Vagina (tissue), 2 donors: ENCODE data around the gene HES7. TPM values are rescaled to one million over a fixed set of nuclear protein-coding genes. Genes with fewer than 3 reads are reported as not detected.
"Not testable (repeated sequence)": the region's sequence is repeated elsewhere in the genome, so short reads cannot be mapped to it uniquely, and the experiment has no call there.

Source experiments
- DNase-seq, 2 donors: peaks; one replicate each; pipeline ENCODE4 v3.0.0-alpha.2; 2017; ENCODE audit errors: extremely low spot score in 2 of 2
- H3K27ac ChIP-seq: fragments of 200-600 bp; sonication (generic); one replicate; pipeline ENCODE4 v1.5.1; 2019
- H3K27me3 ChIP-seq: fragments of 200-600 bp; sonication (generic); one replicate; pipeline ENCODE4 v1.5.1; 2019
- H3K36me3 ChIP-seq, 2 donors: fragments of 200-600 bp; sonication (generic); one replicate each; pipeline ENCODE4 v1.5.1; 2017 to 2019
- H3K4me1 ChIP-seq: fragments of 200-600 bp; sonication (generic); one replicate; pipeline ENCODE4 v1.5.1; 2019
- H3K4me3 ChIP-seq, 2 donors: fragments of 200-600 bp; sonication (generic); 1 replicate in 1 of 2; 2 replicates in 1 of 2; pipeline ENCODE4 v1.5.1; 2016 to 2019
- H3K9me3 ChIP-seq: fragments of 200-600 bp; sonication (generic); one replicate; pipeline ENCODE4 v1.5.1; 2019
- CTCF ChIP-seq, 3 experiments: fragments of 450-650 bp in 2 of 3; fragments of 200-600 bp in 1 of 3; sonication (generic) in 1 of 3; IDR thresholded peaks; one replicate each; pipeline ENCODE4 v1.5.1; 2017 to 2019; ENCODE audit warnings: antibody characterized with exemption in 3 of 3, mild to moderate bottlenecking in 2 of 3, moderate library complexity in 2 of 3
- POLR2A ChIP-seq, 2 donors: fragments of 450-650 bp; IDR thresholded peaks; one replicate each; pipeline ENCODE4 v1.6.1; 2017; ENCODE audit warnings: antibody characterized with exemption in 2 of 2, mild to moderate bottlenecking in 2 of 2, moderate library complexity in 2 of 2
- POLR2AphosphoS5 ChIP-seq, 2 donors: sonication (generic); formaldehyde crosslinking; IDR thresholded peaks; one replicate each; pipeline ENCODE4 v1.9.0; 2017; ENCODE audit warnings: antibody characterized with exemption in 2 of 2, mild to moderate bottlenecking in 2 of 2, low read depth in 1 of 2; ENCODE audit not compliant: insufficient read depth in 1 of 2
- intact Hi-C: fragments of 100-400 bp; cut with DNase I; formaldehyde crosslinking; loops from one replicate; pipeline ENCODE4 v1.15.1; 2023
- total RNA-seq: library from RNA; depleted of rRNA; stranded (reverse); fragments of >200 nt; gene quantifications from one replicate; pipeline ENCODE4 v1.2.3, GENCODE V29; 2016

The HES7 gene
- total RNA-seq, 1 donor from 2014 or later = not detected

DNA sequence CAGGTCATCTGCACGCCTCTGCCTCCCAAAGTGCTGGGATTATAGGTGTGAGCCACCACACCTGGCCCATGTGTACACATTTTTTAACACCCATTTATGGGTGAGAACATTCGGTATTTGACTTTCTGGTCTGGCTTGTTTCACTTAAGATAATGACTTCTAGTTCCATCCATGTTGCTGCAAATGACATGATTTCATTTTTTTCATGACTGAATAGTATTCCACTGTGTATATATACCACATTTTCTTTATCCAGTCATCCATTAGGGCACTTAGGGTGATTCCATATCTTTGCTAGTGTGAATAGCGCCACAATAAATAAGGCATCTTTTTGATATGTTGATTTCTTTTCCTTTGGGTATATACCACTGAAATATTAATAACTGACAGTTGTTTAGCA is 42.0 kb downstream of the HES7 start:
- TF ChIP-seq POLR2A (IDR thresholded peaks at IDR 0.05) = no peak
- TF ChIP-seq CTCF (IDR thresholded peaks at IDR 0.05) = no peak
- TF ChIP-seq POLR2AphosphoS5 (IDR thresholded peaks at IDR 0.05; ENCODE audit: insufficient read depth in 1 of 2, low read depth in 1 of 2) = no peak
- intact Hi-C loops = no loop called here
- no peak for DNase-seq
- Histone ChIP-seq H3K27me3 (no peaks in the 10 kb centered on the region), H3K36me3 (no peaks in the 10 kb centered on the region), H3K27ac (no peak overlapping the region), H3K4me3 (no peak overlapping the region), H3K4me1 (peaks cover 21% of the 10 kb centered on the region), H3K9me3 (no peaks in the 10 kb centered on the region)

DNA sequence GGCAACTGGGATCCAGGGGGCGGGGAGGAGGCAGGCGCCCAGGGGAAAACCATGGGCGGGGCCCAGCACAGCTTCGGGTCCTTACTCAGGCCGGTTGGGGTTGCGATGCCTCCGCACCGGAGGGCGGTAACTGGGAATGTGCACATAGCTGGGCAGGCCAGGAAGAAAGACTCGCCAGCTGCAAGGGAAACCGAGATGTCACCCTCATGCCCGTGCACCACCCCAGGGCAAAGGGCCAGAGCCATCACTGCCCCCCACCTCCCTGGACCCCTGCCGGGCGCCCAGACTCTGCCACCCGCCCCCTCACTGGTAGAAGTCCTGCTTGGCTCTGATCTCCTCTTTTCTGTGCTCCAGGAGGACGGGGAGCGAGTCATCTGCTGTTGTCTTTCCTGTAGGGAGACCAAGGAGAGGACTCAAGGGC is 43.1 kb downstream of the HES7 start:
- DNase-seq = no peak
- no peaks in the 10 kb centered on the region for H3K36me3 ChIP-seq
- no peak overlapping the region for H3K27ac ChIP-seq
- H3K9me3 ChIP-seq = no peaks in the 10 kb centered on the region
- H3K4me1 ChIP-seq = peaks cover 21% of the 10 kb centered on the region
- TF ChIP-seq POLR2AphosphoS5 (IDR thresholded peaks at IDR 0.05; ENCODE audit: insufficient read depth in 1 of 2, low read depth in 1 of 2) (no peak), CTCF (IDR thresholded peaks at IDR 0.05) (no peak), POLR2A (IDR thresholded peaks at IDR 0.05) (no peak)
- intact Hi-C loops = no loop called here
- H3K27me3 ChIP-seq = no peaks in the 10 kb centered on the region
- H3K4me3 ChIP-seq = no peak overlapping the region

DNA sequence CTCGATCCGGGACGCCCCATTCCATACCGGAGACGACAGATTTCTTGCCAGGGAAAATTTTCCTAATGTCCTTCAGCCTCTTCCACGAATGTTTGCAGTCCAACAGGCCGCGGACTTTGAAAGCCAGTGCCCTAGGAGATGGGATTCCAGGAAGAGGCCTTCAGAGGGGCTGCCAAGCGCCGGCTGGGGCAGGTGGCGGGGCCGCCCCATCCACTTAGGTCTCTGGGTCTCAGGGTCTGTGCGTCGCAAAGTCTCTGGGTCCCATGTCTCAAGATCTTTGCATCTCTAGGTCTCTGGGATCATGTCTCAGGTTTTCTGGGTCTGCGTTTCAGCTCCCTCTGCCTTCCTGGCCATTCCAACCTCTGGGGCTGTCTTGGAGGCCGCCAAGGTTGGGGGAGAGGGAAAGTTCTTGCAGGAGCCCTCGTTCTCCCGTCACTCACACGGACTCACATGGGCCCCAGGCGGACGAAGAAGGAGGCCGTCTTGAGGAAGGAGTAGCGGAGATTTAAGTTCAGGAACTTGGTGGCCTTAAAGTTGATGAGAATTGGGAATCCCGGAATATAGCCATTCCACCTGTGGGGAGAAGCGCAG is 43.6 kb downstream of the HES7 start:
- Histone ChIP-seq H3K36me3 (no peaks in the 10 kb centered on the region), H3K4me3 (peak overlapping the region; percentile 43 to 47), H3K9me3 (no peaks in the 10 kb centered on the region), H3K27me3 (no peaks in the 10 kb centered on the region), H3K27ac (no peak overlapping the region), H3K4me1 (peaks cover 21% of the 10 kb centered on the region)
- intact Hi-C loops = no loop called here
- no peak for DNase-seq
- TF ChIP-seq POLR2AphosphoS5 (IDR thresholded peaks at IDR 0.05; ENCODE audit: insufficient read depth in 1 of 2, low read depth in 1 of 2) (no peak), CTCF (IDR thresholded peaks at IDR 0.05) (peak in 1 of 3 experiments; percentile 6)

DNA sequence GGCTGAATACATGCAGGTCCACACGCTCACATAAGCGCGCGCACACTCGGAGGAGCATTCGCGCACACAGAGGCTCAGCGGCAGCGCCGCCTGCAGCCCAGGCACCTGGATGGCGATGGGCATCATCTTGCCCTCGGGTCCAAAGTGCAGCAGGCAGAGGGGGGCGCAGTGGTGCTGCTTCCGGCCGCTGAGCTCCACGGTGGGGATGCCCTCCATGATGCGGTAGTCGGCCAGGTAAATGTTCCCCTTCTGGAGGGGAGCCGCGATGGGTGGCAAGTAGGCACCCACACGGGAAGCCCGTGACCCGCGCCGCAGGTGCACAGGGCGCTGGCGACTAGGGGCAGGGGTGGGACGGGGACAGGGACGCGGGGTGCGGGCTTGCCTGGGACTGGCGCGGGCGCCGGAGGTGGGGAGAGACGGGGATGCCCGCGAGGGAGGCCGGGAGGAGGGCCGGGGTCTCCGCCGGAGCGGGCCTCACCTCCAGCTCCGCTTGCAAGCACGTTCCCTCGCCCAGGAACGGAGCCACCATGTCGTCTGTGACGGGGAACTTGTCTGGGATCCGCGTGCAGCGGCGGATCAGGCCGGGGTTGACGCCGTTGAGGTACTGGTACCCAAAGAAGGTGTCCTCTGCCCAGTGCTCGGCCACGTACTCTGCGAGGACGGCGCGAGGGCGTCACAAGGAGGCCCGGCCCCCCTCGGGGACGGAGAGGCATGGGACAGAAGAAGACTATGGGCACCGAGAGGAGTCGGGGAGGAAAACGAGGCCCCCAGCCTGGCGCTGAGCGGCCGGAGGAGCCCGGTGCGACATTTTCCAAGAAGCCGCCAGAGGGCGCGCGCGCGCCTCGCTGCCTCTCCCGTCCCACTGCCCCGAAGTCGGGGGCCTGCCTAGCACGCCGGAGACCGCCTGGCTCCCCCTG is 44.4 kb downstream of the HES7 start:
- H3K9me3 ChIP-seq = no peaks in the 10 kb centered on the region
- H3K36me3 ChIP-seq = no peaks in the 10 kb centered on the region
- no peak overlapping the region for H3K27ac ChIP-seq
- TF ChIP-seq POLR2A (IDR thresholded peaks at IDR 0.05) (no peak), POLR2AphosphoS5 (IDR thresholded peaks at IDR 0.05; ENCODE audit: insufficient read depth in 1 of 2, low read depth in 1 of 2) (no peak), CTCF (IDR thresholded peaks at IDR 0.05) (peak; percentile 52 to 89 (median 67))
- peak overlapping the region; percentile 43 to 47 for H3K4me3 ChIP-seq
- no peak for DNase-seq
- no peaks in the 10 kb centered on the region for H3K27me3 ChIP-seq
- intact Hi-C loops = no loop called here
- peaks cover 21% of the 10 kb centered on the region for H3K4me1 ChIP-seq

DNA sequence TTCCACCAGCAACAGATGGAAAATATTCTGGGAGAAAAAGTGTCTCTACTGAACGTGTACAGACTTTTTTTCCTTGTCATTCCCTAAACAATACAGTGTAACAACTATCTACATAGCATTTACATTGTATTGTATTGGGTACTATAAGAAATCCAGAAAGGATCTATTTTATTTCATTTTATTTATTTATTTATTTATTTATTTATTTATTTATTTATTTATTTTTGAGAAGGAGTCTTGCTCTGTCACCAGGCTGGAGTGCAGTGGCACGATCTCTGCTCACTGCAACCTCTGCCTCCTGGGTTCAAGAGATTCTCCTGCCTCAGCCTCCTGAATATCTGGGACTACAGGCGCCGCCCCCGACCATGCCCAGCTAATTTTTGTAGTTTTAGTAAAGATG is 46.0 kb downstream of the HES7 start:
- DNase-seq, H3K36me3 ChIP-seq, H3K9me3 ChIP-seq, H3K27me3 ChIP-seq, H3K27ac ChIP-seq, H3K4me3 ChIP-seq, intact Hi-C loops: not testable (repeated sequence)
- H3K4me1 ChIP-seq = peaks cover 32% of the 10 kb centered on the region
